Lower lobe of right lung (tissue), 2 donors: ENCODE results near the gene PRMT1. TPM values are rescaled to one million over a fixed set of nuclear protein-coding genes. Genes with fewer than 3 reads are reported as not detected.
A peak's percentile ranks its signal among the peaks of the same experiment; 100 is the strongest.

ENCODE experiments used
- ATAC-seq, 2 donors: fragments of 200-7000 bp; cut with Tn5 transposase; one replicate each; pipeline ENCODE4 v1.9.1; 2020 to 2022; ENCODE audit warnings: mild to moderate bottlenecking in 2 of 2, moderate library complexity in 2 of 2
- DNase-seq: peaks from one replicate; pipeline ENCODE4 v3.0.0-alpha.2; 2020
- H3K27ac ChIP-seq: fragments of 200-600 bp; one replicate; pipeline ENCODE4 v1.8.0; 2022
- H3K27me3 ChIP-seq: fragments of 200-600 bp; one replicate; pipeline ENCODE4 v1.8.0; 2022; ENCODE audit warnings: low read depth
- H3K36me3 ChIP-seq: fragments of 200-600 bp; one replicate; pipeline ENCODE4 v1.8.0; 2022; ENCODE audit warnings: mild to moderate bottlenecking
- H3K4me1 ChIP-seq: fragments of 200-600 bp; one replicate; pipeline ENCODE4 v1.8.0; 2022
- H3K4me3 ChIP-seq: fragments of 200-600 bp; one replicate; pipeline ENCODE4 v1.8.0; 2022; ENCODE audit warnings: mild to moderate bottlenecking
- H3K9me3 ChIP-seq: fragments of 200-600 bp; one replicate; pipeline ENCODE4 v1.8.0; 2022
- CTCF ChIP-seq: fragments of 200-600 bp; IDR thresholded peaks from one replicate; pipeline ENCODE4 v1.8.0; 2022; ENCODE audit warnings: antibody characterized with exemption, mild to moderate bottlenecking
- intact Hi-C: fragments of 100-400 bp; cut with DNase I; formaldehyde crosslinking; loops from one replicate; pipeline ENCODE4 v1.11.0; 2022
- total RNA-seq: library from RNA; stranded (reverse); fragmentation: NEBNext Ultra II Directional; extraction: Animal tissue kit (Norgen Biotek cat#: 25700); gene quantifications from one replicate; pipeline ENCODE4 v1.2.1, GENCODE V29; 2021
- donor health status: DM: no; HTN: yes; CAD: no; lungs with severe emphysema.

Gene PRMT1
- total RNA-seq, 1 donor from 2014 or later = 88.3 TPM

- TF ChIP-seq CTCF = no peak
- peaks cover 3% of the 10 kb centered on the region for H3K36me3 ChIP-seq
- no peaks in the 10 kb centered on the region for H3K9me3 ChIP-seq
- peaks cover 19% of the 10 kb centered on the region for H3K4me1 ChIP-seq
- H3K27ac ChIP-seq = no peak overlapping the region
- intact Hi-C loops = no loop called here
- no peak for DNase-seq
- ATAC-seq = no peak
- H3K4me3 ChIP-seq = no peak overlapping the region
- H3K27me3 ChIP-seq = no peaks in the 10 kb centered on the region
These were observed 7.6 kb upstream of the PRMT1 start for GRCh38 chr19:49669516-49669915.

GRCh38 chr19:49672131-49672919 is 4.7 kb upstream of the PRMT1 start:
- Histone ChIP-seq H3K27ac (no peak overlapping the region), H3K36me3 (peaks cover 3% of the 10 kb centered on the region), H3K9me3 (no peaks in the 10 kb centered on the region), H3K27me3 (no peaks in the 10 kb centered on the region), H3K4me3 (no peak overlapping the region), H3K4me1 (peaks cover 15% of the 10 kb centered on the region)
- intact Hi-C loops = no loop called here
- DNase-seq (peak; percentile 84), ATAC-seq (peak; percentile 18 to 21)
- peak; percentile 89 for TF ChIP-seq CTCF

- ATAC-seq (peak; percentile 66 to 67), DNase-seq (peak; percentile 87)
- Histone ChIP-seq H3K9me3 (no peaks in the 10 kb centered on the region), H3K4me1 (peaks cover 45% of the 10 kb centered on the region), H3K4me3 (peak overlapping the region; percentile 88), H3K36me3 (peaks cover 10% of the 10 kb centered on the region), H3K27ac (peak overlapping the region; percentile 92), H3K27me3 (no peaks in the 10 kb centered on the region)
- no peak for TF ChIP-seq CTCF
- intact Hi-C loops = no loop called here
These were observed 811 bp upstream of the PRMT1 start for GRCh38 chr19:49676136-49676783.

- ATAC-seq (peak; percentile 89 to 93), DNase-seq (peak; percentile 99)
- no peaks in the 10 kb centered on the region for H3K27me3 ChIP-seq
- H3K36me3 ChIP-seq = peaks cover 14% of the 10 kb centered on the region
- H3K4me1 ChIP-seq = peaks cover 44% of the 10 kb centered on the region
- H3K9me3 ChIP-seq = no peaks in the 10 kb centered on the region
- peak overlapping the region; percentile 88 for H3K4me3 ChIP-seq
- H3K27ac ChIP-seq = peak overlapping the region; percentile 92
- intact Hi-C loops = no loop called here
- TF ChIP-seq CTCF = no peak
These were observed 264 bp upstream of the PRMT1 start for GRCh38 chr19:49676784-49677230.

GRCh38 chr19:49677901-49678674 is 1.0 kb downstream of the PRMT1 start:
- intact Hi-C loops = no loop called here
- H3K4me3 ChIP-seq = peak overlapping the region; percentile 88
- no peaks in the 10 kb centered on the region for H3K9me3 ChIP-seq
- H3K36me3 ChIP-seq = peaks cover 27% of the 10 kb centered on the region
- H3K4me1 ChIP-seq = peaks cover 37% of the 10 kb centered on the region
- ATAC-seq = peak; percentile 7 to 15
- peak; percentile 79 for DNase-seq
- TF ChIP-seq CTCF = peak; percentile 64
- H3K27me3 ChIP-seq = no peaks in the 10 kb centered on the region
- peak overlapping the region; percentile 92 for H3K27ac ChIP-seq
